CD4-positive, CD25-positive, alpha-beta regulatory T cell (primary cell): ENCODE data around the gene FGFR2. TPM values are rescaled to one million over a fixed set of nuclear protein-coding genes. Genes with fewer than 3 reads are reported as not detected.

ENCODE experiments used
- ATAC-seq, 2 donors: fragments of 150-1000 bp; cut with Tn5 transposase; one replicate each; pipeline ENCODE4 v1.10.0; 2021; ENCODE audit warnings: low read depth in 2 of 2, moderate number of reproducible peaks in 2 of 2, moderate library complexity in 1 of 2
- DNase-seq, 3 donors: peaks; one replicate each; pipeline versions ENCODE4 v3.0.0 to v3.0.0-alpha.2; 2012 to 2022; ENCODE audit warnings: mixed read lengths in 1 of 3
- H3K27ac ChIP-seq: one replicate; pipeline ENCODE4 v1.7.0; 2013; ENCODE audit warnings: mild to moderate bottlenecking, low read length; ENCODE audit not compliant: insufficient read depth, poor library complexity, severe bottlenecking
- H3K27me3 ChIP-seq: one replicate; pipeline ENCODE4 v1.7.0; 2013; ENCODE audit warnings: low read length; ENCODE audit not compliant: control insufficient read depth, insufficient read depth
- H3K36me3 ChIP-seq: one replicate; pipeline ENCODE4 v1.7.0; 2013; ENCODE audit warnings: mild to moderate bottlenecking, low read length, moderate library complexity; ENCODE audit not compliant: control insufficient read depth, insufficient read depth
- H3K4me1 ChIP-seq: 2 replicates; pipeline ENCODE4 v1.7.0; 2013; ENCODE audit warnings: mild to moderate bottlenecking, low read length; ENCODE audit not compliant: insufficient read depth, control insufficient read depth, poor library complexity, severe bottlenecking
- H3K4me3 ChIP-seq: one replicate; pipeline ENCODE4 v1.7.0; 2013; ENCODE audit warnings: low read depth, mild to moderate bottlenecking, low read length, moderate library complexity
- H3K9me3 ChIP-seq, 2 experiments: 1 replicate in 1 of 2; 2 replicates in 1 of 2; pipeline ENCODE4 v1.7.0; 2013; ENCODE audit warnings: low read length in 2 of 2, mild to moderate bottlenecking in 1 of 2, moderate library complexity in 1 of 2; ENCODE audit not compliant: control insufficient read depth in 2 of 2
- H3K27ac Mint-ChIP-seq, 3 donors: one replicate each; pipeline ENCODE4 v1.8.0; 2020 to 2022; ENCODE audit warnings: mild to moderate bottlenecking in 3 of 3, mixed read lengths in 3 of 3, moderate library complexity in 2 of 3
- H3K27me3 Mint-ChIP-seq: one replicate; pipeline ENCODE4 v1.8.0; 2022; ENCODE audit warnings: mild to moderate bottlenecking, mixed read lengths
- H3K36me3 Mint-ChIP-seq: one replicate; pipeline ENCODE4 v1.8.0; 2020; ENCODE audit warnings: mixed read lengths
- H3K4me1 Mint-ChIP-seq, 4 donors: one replicate each; pipeline ENCODE4 v1.8.0; 2020 to 2022; ENCODE audit warnings: mixed read lengths in 4 of 4, mild to moderate bottlenecking in 1 of 4
- H3K4me3 Mint-ChIP-seq, 4 donors: one replicate each; pipeline ENCODE4 v1.8.0; 2020 to 2022; ENCODE audit warnings: mild to moderate bottlenecking in 4 of 4, mixed read lengths in 4 of 4, moderate library complexity in 3 of 4
- H3K9me3 Mint-ChIP-seq, 7 donors: one replicate each; pipeline ENCODE4 v1.8.0; 2020 to 2022; ENCODE audit warnings: mixed read lengths in 7 of 7, mild to moderate bottlenecking in 3 of 7, moderate library complexity in 2 of 7
- polyA plus RNA-seq, 4 donors: library from polyadenylated mRNA; unstranded; fragments of 300-500 nt; fragmentation: Illumina TruSeq; gene quantifications; one replicate each; pipeline ENCODE4 v1.2.3, GENCODE V29; 2021
- total RNA-seq: library from RNA; stranded (reverse); gene quantifications from one replicate; pipeline ENCODE4 v1.2.3, GENCODE V29; 2022

FGFR2 gene
- total and polyA plus RNA-seq, 5 donors from 2014 or later, result 0.32 to 3.1 (median 0.60) TPM

DNA sequence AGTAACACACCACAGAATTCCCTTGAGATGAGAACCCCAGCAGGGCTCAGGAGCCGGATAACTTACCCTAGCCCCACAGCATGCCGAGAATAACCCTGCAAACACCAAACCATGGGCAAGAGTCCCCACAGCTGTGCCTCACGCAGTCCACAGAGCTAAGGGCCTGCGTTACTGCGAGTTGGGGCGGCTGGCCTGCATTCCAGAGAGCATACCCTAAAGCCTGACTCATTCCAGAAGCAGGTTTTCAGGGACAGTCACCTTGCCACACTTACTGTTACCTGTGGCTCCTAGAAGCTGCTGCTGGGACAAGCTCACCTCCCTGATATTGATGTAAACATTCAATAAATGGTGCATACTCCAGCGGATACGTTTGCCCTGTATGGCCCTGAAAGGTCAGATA, 18.6 kb downstream of the FGFR2 start:
- no peak for ATAC-seq
- Mint-ChIP-seq H3K27me3 (peaks cover 5% of the 10 kb centered on the region), H3K9me3 (peaks cover 0 to 3% (median 0%) of the 10 kb centered on the region in 7 donors), H3K4me3 (no peak overlapping the region), H3K4me1 (no peaks in the 10 kb centered on the region), H3K27ac (no peak overlapping the region), H3K36me3 (no peaks in the 10 kb centered on the region)
- H3K27me3 ChIP-seq, result no peaks in the 10 kb centered on the region
- H3K36me3 ChIP-seq, result no peaks in the 10 kb centered on the region
- H3K4me3 ChIP-seq, result no peak overlapping the region
- H3K4me1 ChIP-seq, result no peaks in the 10 kb centered on the region
- no peaks in the 10 kb centered on the region for H3K9me3 ChIP-seq
- no peak overlapping the region for H3K27ac ChIP-seq
- DNase-seq, result no peak

DNA sequence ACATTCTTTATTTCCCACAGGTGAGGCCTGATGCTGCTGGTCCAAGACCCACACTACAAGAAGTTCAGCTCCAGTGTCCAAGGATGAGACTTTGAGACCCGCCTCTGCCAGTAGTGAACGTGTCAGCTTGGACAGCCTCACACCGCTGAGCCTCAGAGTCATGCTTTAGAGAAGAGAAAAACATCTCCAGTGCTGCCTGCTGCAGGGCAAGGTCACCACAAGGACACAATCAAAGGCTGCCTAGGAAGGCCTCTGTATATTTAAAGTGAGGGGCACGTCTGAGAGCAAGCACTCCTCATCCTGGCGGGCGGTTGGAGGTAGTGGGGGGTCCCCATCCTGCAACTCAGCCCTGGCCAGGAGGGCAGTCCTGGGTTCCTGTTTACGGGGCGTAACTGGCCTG, 19.3 kb downstream of the FGFR2 start:
- Mint-ChIP-seq H3K4me3 (no peak overlapping the region), H3K27me3 (peaks cover 5% of the 10 kb centered on the region), H3K4me1 (no peaks in the 10 kb centered on the region), H3K9me3 (peaks cover 0 to 3% (median 0%) of the 10 kb centered on the region in 7 donors), H3K27ac (no peak overlapping the region), H3K36me3 (no peaks in the 10 kb centered on the region)
- Histone ChIP-seq H3K27ac (no peak overlapping the region), H3K27me3 (no peaks in the 10 kb centered on the region), H3K9me3 (no peaks in the 10 kb centered on the region), H3K4me3 (no peak overlapping the region), H3K4me1 (no peaks in the 10 kb centered on the region), H3K36me3 (no peaks in the 10 kb centered on the region)
- DNase-seq (no peak), ATAC-seq (no peak)

DNA sequence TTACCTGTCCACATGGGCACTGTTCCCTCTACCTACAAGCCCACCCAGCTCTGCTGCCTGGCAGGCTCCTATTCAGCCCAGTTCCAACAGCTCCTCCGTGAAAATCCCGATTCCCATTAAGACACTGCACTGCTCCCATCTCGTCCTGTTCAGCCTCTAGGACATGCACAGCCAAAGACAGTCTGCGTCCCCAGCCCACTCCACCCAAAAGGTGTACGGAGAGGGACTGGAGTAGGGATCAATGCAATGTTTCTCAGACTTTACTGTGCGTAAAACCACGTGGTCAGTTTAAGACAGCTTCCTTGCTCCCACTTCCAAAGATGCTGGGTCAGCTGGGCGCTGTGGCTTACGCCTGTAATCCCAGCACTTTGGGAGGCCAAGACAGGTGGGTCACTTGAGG, 19.9 kb downstream of the FGFR2 start:
- Mint-ChIP-seq H3K4me3 (peak overlapping the region in 1 of 4 donors; percentile 21), H3K27me3 (peaks cover 5% of the 10 kb centered on the region), H3K4me1 (no peaks in the 10 kb centered on the region), H3K36me3 (no peaks in the 10 kb centered on the region), H3K27ac (no peak overlapping the region), H3K9me3 (peaks cover 0 to 3% (median 0%) of the 10 kb centered on the region in 7 donors)
- no peak for ATAC-seq
- DNase-seq, result no peak
- Histone ChIP-seq H3K9me3 (no peaks in the 10 kb centered on the region), H3K4me1 (no peaks in the 10 kb centered on the region), H3K36me3 (no peaks in the 10 kb centered on the region), H3K27ac (no peak overlapping the region), H3K4me3 (no peak overlapping the region), H3K27me3 (no peaks in the 10 kb centered on the region)

- no peaks in the 10 kb centered on the region for H3K4me1 Mint-ChIP-seq
- no peak for ATAC-seq
- Histone ChIP-seq H3K27me3 (no peaks in the 10 kb centered on the region), H3K4me3 (no peak overlapping the region), H3K9me3 (no peaks in the 10 kb centered on the region), H3K4me1 (no peaks in the 10 kb centered on the region), H3K27ac (no peak overlapping the region), H3K36me3 (no peaks in the 10 kb centered on the region)
- no peak overlapping the region for H3K27ac Mint-ChIP-seq
- no peak overlapping the region for H3K4me3 Mint-ChIP-seq
- peaks cover 5% of the 10 kb centered on the region for H3K27me3 Mint-ChIP-seq
- no peaks in the 10 kb centered on the region for H3K36me3 Mint-ChIP-seq
- no peak for DNase-seq
- peaks cover 0 to 3% (median 0%) of the 10 kb centered on the region in 7 donors for H3K9me3 Mint-ChIP-seq
Measured at GRCh38 chr10:121577568-121577967, 20.7 kb downstream of the FGFR2 start.

GRCh38 chr10:121576139-121576538, 22.1 kb downstream of the FGFR2 start:
- H3K4me1 Mint-ChIP-seq, result no peaks in the 10 kb centered on the region
- peaks cover 0 to 3% (median 0%) of the 10 kb centered on the region in 7 donors for H3K9me3 Mint-ChIP-seq
- H3K36me3 ChIP-seq, result no peaks in the 10 kb centered on the region
- H3K4me3 ChIP-seq, result no peak overlapping the region
- DNase-seq (no peak), ATAC-seq (no peak)
- H3K27ac Mint-ChIP-seq, result no peak overlapping the region
- H3K4me1 ChIP-seq, result no peaks in the 10 kb centered on the region
- H3K27me3 Mint-ChIP-seq, result peaks cover 5% of the 10 kb centered on the region
- H3K27ac ChIP-seq, result no peak overlapping the region
- H3K4me3 Mint-ChIP-seq, result no peak overlapping the region
- no peaks in the 10 kb centered on the region for H3K9me3 ChIP-seq
- H3K36me3 Mint-ChIP-seq, result no peaks in the 10 kb centered on the region
- H3K27me3 ChIP-seq, result no peaks in the 10 kb centered on the region

DNA sequence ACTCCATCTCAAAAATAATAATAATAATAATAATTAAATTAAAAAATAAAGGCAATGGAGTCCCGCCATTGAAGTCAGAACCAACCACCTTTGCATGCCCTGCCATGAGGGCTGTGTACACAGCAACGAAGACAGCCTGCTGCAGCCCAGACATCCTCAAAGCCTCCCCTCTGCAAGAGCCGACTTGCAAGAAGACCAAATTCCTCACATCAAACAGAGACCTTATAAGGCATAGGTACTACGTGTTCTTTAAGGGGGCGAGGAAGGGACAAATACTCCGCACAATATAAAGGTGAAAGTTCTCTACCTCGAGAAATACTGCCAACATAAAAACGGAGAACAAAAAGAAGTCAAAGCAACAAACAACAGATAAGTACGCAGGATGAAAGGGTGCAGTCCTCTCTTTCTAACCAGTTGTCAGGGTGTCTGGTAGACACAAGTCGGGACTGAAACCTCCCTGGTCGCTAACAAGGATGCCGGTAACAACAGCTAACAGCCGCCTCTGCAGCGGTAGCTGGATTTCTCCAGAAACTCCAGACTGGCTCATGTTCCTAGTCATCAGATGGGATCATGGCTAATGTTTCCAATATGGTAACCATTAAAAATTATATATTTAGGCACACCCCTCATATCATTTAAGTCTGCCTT, 23.6 kb downstream of the FGFR2 start:
- H3K27me3 ChIP-seq, result no peaks in the 10 kb centered on the region
- DNase-seq (no peak), ATAC-seq (no peak)
- Mint-ChIP-seq H3K9me3 (peaks cover 0 to 3% (median 0%) of the 10 kb centered on the region in 7 donors), H3K4me1 (no peaks in the 10 kb centered on the region), H3K36me3 (no peaks in the 10 kb centered on the region), H3K4me3 (no peak overlapping the region), H3K27me3 (peaks cover 5% of the 10 kb centered on the region), H3K27ac (no peak overlapping the region)
- no peak overlapping the region for H3K4me3 ChIP-seq
- no peaks in the 10 kb centered on the region for H3K36me3 ChIP-seq
- no peaks in the 10 kb centered on the region for H3K4me1 ChIP-seq
- no peaks in the 10 kb centered on the region for H3K9me3 ChIP-seq
- H3K27ac ChIP-seq, result no peak overlapping the region

- Histone ChIP-seq H3K4me3 (no peak overlapping the region), H3K4me1 (no peaks in the 10 kb centered on the region), H3K9me3 (no peaks in the 10 kb centered on the region), H3K36me3 (no peaks in the 10 kb centered on the region), H3K27ac (no peak overlapping the region), H3K27me3 (no peaks in the 10 kb centered on the region)
- DNase-seq (no peak), ATAC-seq (no peak)
- Mint-ChIP-seq H3K27ac (no peak overlapping the region), H3K4me1 (no peaks in the 10 kb centered on the region), H3K4me3 (no peak overlapping the region), H3K36me3 (no peaks in the 10 kb centered on the region), H3K9me3 (peaks cover 0 to 3% (median 0%) of the 10 kb centered on the region in 7 donors), H3K27me3 (peaks cover 5% of the 10 kb centered on the region)
Measured at GRCh38 chr10:121573538-121573941, 24.7 kb downstream of the FGFR2 start.

- no peak for ATAC-seq
- H3K27ac ChIP-seq, result no peak overlapping the region
- no peaks in the 10 kb centered on the region for H3K27me3 ChIP-seq
- H3K4me3 ChIP-seq, result no peak overlapping the region
- H3K36me3 Mint-ChIP-seq, result no peaks in the 10 kb centered on the region
- no peaks in the 10 kb centered on the region for H3K36me3 ChIP-seq
- H3K27me3 Mint-ChIP-seq, result peaks cover 1% of the 10 kb centered on the region
- H3K4me3 Mint-ChIP-seq, result no peak overlapping the region
- H3K4me1 Mint-ChIP-seq, result no peaks in the 10 kb centered on the region
- H3K9me3 Mint-ChIP-seq, result peaks cover 0 to 3% (median 0%) of the 10 kb centered on the region in 7 donors
- peak overlapping the region in 1 of 3 donors; percentile 60 for H3K27ac Mint-ChIP-seq
- no peak for DNase-seq
- no peaks in the 10 kb centered on the region for H3K9me3 ChIP-seq
- H3K4me1 ChIP-seq, result no peaks in the 10 kb centered on the region
Measured at GRCh38 chr10:121572859-121573537, 25.2 kb downstream of the FGFR2 start.
